ENCODE data around the gene OVCH2.

OVCH2 gene

DNA sequence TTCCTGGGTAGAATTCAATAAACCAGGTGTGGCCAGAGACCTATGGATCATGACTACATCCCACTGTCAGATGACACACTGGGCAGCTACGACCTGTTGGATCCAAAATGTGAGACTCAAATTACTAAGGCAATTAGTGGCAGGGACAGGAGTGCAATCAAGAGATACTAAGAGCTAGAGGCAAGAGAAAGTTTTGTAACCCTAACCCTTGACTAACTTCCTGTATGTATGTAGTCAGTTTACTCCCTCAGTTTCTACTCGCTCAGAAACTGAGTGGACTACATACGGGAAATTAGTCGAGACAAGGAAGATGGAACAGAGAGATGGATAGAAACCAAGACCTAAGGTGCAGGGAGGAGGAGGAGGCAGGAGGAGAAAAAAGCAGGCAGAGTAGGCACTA, 35.6 kb downstream of the OVCH2 start:
- H4K8ac ChIP-seq (ENCODE audit: low read depth, low read length) = no peak overlapping the region
- H3K4me3 ChIP-seq (ENCODE audit: low read length) = no peak overlapping the region
- peaks cover 1% of the 10 kb centered on the region for H3K36me3 ChIP-seq (ENCODE audit: control insufficient read depth, insufficient read depth, low read length)
- H3K27ac ChIP-seq (ENCODE audit: low read depth, low read length) = no peak overlapping the region
- no peak overlapping the region for H3K23ac ChIP-seq (ENCODE audit: low read length)
- no peak overlapping the region for H2AK5ac ChIP-seq (ENCODE audit: low read length)
- H3K18ac ChIP-seq (ENCODE audit: low read length) = no peak overlapping the region
- H3K79me1 ChIP-seq (ENCODE audit: low read length) = peaks cover 2% of the 10 kb centered on the region
- no peak overlapping the region for H3K4ac ChIP-seq (ENCODE audit: low read depth, low read length)
- no peak overlapping the region for H2BK5ac ChIP-seq (ENCODE audit: low read length)
- no peak for DNase-seq
- no peak overlapping the region for H3K9ac ChIP-seq (ENCODE audit: low read length)
- H3K79me2 ChIP-seq (ENCODE audit: control insufficient read depth, insufficient read depth, low read length) = no peaks in the 10 kb centered on the region
- H3K27me3 ChIP-seq (ENCODE audit: insufficient read depth, low read length, poor library complexity) = no peaks in the 10 kb centered on the region
- H3K4me1 ChIP-seq (ENCODE audit: control insufficient read depth, low read depth, low read length) = peaks cover 14% of the 10 kb centered on the region
- WGBS (ENCODE audit: extremely low coverage, insufficient coverage, low lambda C conversion rate) = no CpG with 5 or more reads among the region's 4 CpGs
- H2BK120ac ChIP-seq (ENCODE audit: low read depth, low read length) = no peak overlapping the region
- no peak overlapping the region for H3K4me2 ChIP-seq (ENCODE audit: low read length)
- peak overlapping the region; percentile 19 for H3K56ac ChIP-seq (ENCODE audit: low read length)
- H2BK15ac ChIP-seq (replicated peaks; ENCODE audit: low read depth) = no peak overlapping the region
- H4K5ac ChIP-seq (ENCODE audit: low read length) = no peak overlapping the region

DNA sequence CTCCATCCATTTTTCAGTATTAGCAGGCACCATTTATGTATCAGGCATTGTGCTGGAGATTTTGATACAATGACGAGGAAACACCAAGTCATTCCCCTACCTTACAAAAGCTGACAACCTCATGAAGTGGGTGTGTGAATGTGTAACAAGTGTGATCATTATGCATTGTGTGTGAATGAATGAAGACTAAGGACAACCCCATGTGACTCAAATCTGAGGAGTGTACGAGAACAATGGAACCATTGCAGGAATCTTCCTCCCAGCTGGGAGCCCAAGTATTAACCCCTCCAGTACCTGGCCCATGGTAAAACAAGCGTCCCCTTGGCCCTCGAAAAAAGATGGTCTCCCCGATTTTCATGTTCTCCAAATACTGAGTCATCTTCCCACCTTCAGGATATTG, 37.4 kb downstream of the OVCH2 start:
- Histone ChIP-seq H3K36me3 (ENCODE audit: control insufficient read depth, insufficient read depth, low read length) (peaks cover 9% of the 10 kb centered on the region), H3K4me1 (ENCODE audit: control insufficient read depth, low read depth, low read length) (peaks cover 11% of the 10 kb centered on the region)

DNA sequence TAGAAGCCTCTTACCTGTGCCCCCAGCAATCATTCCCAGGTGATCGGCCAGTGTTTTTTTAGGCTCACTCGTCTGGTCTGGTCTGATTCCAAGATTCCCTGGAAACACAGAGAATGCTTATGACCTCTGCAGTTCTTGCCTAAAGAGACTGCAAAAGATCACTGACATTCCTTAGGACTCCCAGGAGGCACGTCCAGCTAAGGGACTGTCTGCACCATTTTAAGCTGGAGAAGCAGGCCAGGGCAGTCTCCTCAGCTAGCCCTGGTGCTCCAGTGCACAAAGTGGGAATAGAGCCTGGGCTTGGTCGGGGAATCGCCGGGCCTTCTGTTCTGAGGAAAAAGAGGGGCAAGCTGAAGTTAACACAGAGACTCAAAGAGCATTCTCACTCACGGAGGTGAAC, 37.8 kb downstream of the OVCH2 start:
- no peak overlapping the region for H4K8ac ChIP-seq (ENCODE audit: low read depth, low read length)
- H3K4me3 ChIP-seq (ENCODE audit: low read length) = no peak overlapping the region
- H3K27ac ChIP-seq (ENCODE audit: low read depth, low read length) = no peak overlapping the region
- no peak overlapping the region for H2BK120ac ChIP-seq (ENCODE audit: low read depth, low read length)
- H3K79me1 ChIP-seq (ENCODE audit: low read length) = peaks cover 2% of the 10 kb centered on the region
- no peak overlapping the region for H3K4me2 ChIP-seq (ENCODE audit: low read length)
- H3K27me3 ChIP-seq (ENCODE audit: insufficient read depth, low read length, poor library complexity) = no peaks in the 10 kb centered on the region
- H3K36me3 ChIP-seq (ENCODE audit: control insufficient read depth, insufficient read depth, low read length) = peaks cover 9% of the 10 kb centered on the region
- no CpG with 5 or more reads among the region's 7 CpGs for WGBS (ENCODE audit: extremely low coverage, insufficient coverage, low lambda C conversion rate)
- H3K9ac ChIP-seq (ENCODE audit: low read length) = no peak overlapping the region
- no peak overlapping the region for H3K56ac ChIP-seq (ENCODE audit: low read length)
- H2AK5ac ChIP-seq (ENCODE audit: low read length) = no peak overlapping the region
- H3K79me2 ChIP-seq (ENCODE audit: control insufficient read depth, insufficient read depth, low read length) = no peaks in the 10 kb centered on the region
- H3K18ac ChIP-seq (ENCODE audit: low read length) = no peak overlapping the region
- no peak for DNase-seq
- peak overlapping the region; percentile 20 for H2BK5ac ChIP-seq (ENCODE audit: low read length)
- no peak overlapping the region for H4K5ac ChIP-seq (ENCODE audit: low read length)
- H3K23ac ChIP-seq (ENCODE audit: low read length) = no peak overlapping the region
- peaks cover 11% of the 10 kb centered on the region for H3K4me1 ChIP-seq (ENCODE audit: control insufficient read depth, low read depth, low read length)
- no peak overlapping the region for H2BK15ac ChIP-seq (replicated peaks; ENCODE audit: low read depth)
- H3K4ac ChIP-seq (ENCODE audit: low read depth, low read length) = no peak overlapping the region

More for the DNA sequence above, 37.4 kb downstream of the OVCH2 start:
- H3K79me1 ChIP-seq (ENCODE audit: low read length) = peaks cover 2% of the 10 kb centered on the region
- no peak overlapping the region for H3K56ac ChIP-seq (ENCODE audit: low read length)
- H3K27ac ChIP-seq (ENCODE audit: low read depth, low read length) = peak overlapping the region; percentile 7
- WGBS (ENCODE audit: extremely low coverage, insufficient coverage, low lambda C conversion rate) = no CpG with 5 or more reads among the region's 5 CpGs
- no peaks in the 10 kb centered on the region for H3K27me3 ChIP-seq (ENCODE audit: insufficient read depth, low read length, poor library complexity)
- no peak overlapping the region for H2AK5ac ChIP-seq (ENCODE audit: low read length)
- no peak overlapping the region for H3K4me3 ChIP-seq (ENCODE audit: low read length)
- no peak overlapping the region for H3K18ac ChIP-seq (ENCODE audit: low read length)
- no peak overlapping the region for H4K5ac ChIP-seq (ENCODE audit: low read length)
- H3K79me2 ChIP-seq (ENCODE audit: control insufficient read depth, insufficient read depth, low read length) = no peaks in the 10 kb centered on the region
- DNase-seq = peak; percentile 59
- H4K8ac ChIP-seq (ENCODE audit: low read depth, low read length) = no peak overlapping the region
- no peak overlapping the region for H3K23ac ChIP-seq (ENCODE audit: low read length)
- no peak overlapping the region for H2BK15ac ChIP-seq (replicated peaks; ENCODE audit: low read depth)
- no peak overlapping the region for H3K9ac ChIP-seq (ENCODE audit: low read length)
- H2BK5ac ChIP-seq (ENCODE audit: low read length) = peak overlapping the region; percentile 20
- no peak overlapping the region for H3K4me2 ChIP-seq (ENCODE audit: low read length)
- no peak overlapping the region for H3K4ac ChIP-seq (ENCODE audit: low read depth, low read length)
- no peak overlapping the region for H2BK120ac ChIP-seq (ENCODE audit: low read depth, low read length)

DNA sequence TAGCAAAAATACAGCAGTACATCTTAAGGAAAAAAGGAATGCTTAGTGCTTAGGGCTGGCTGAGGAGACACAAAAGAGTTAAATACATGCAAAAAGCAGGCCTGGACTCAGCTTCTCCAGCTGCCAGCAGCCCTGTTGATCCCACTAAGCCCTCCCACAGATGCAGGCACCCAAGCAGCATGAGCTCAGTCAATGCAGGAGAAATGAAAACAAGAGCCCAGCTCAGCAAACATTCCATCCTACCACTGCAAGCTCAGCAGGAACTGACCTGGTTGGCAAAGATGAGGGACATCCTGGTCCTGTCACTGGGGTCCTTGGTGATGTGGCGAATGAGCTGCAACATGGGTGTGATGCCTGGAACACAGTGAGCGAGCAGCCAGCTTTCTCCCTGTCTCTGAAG, 38.8 kb downstream of the OVCH2 start:
- Histone ChIP-seq H2BK120ac (ENCODE audit: low read depth, low read length) (no peak overlapping the region), H3K79me1 (ENCODE audit: low read length) (no peaks in the 10 kb centered on the region), H3K23ac (ENCODE audit: low read length) (no peak overlapping the region), H2AK5ac (ENCODE audit: low read length) (no peak overlapping the region), H3K4me2 (ENCODE audit: low read length) (no peak overlapping the region), H2BK15ac (replicated peaks; ENCODE audit: low read depth) (no peak overlapping the region), H3K27ac (ENCODE audit: low read depth, low read length) (no peak overlapping the region), H4K5ac (ENCODE audit: low read length) (no peak overlapping the region), H3K4me1 (ENCODE audit: control insufficient read depth, low read depth, low read length) (peaks cover 5% of the 10 kb centered on the region), H4K8ac (ENCODE audit: low read depth, low read length) (no peak overlapping the region), H3K79me2 (ENCODE audit: control insufficient read depth, insufficient read depth, low read length) (no peaks in the 10 kb centered on the region), H2BK5ac (ENCODE audit: low read length) (no peak overlapping the region), H3K18ac (ENCODE audit: low read length) (no peak overlapping the region), H3K36me3 (ENCODE audit: control insufficient read depth, insufficient read depth, low read length) (peaks cover 9% of the 10 kb centered on the region), H3K4me3 (ENCODE audit: low read length) (no peak overlapping the region), H3K56ac (ENCODE audit: low read length) (no peak overlapping the region), H3K4ac (ENCODE audit: low read depth, low read length) (no peak overlapping the region), H3K9ac (ENCODE audit: low read length) (no peak overlapping the region), H3K27me3 (ENCODE audit: insufficient read depth, low read length, poor library complexity) (no peaks in the 10 kb centered on the region)
- no peak for DNase-seq
- no CpG with 5 or more reads among the region's 2 CpGs for WGBS (ENCODE audit: extremely low coverage, insufficient coverage, low lambda C conversion rate)

DNA sequence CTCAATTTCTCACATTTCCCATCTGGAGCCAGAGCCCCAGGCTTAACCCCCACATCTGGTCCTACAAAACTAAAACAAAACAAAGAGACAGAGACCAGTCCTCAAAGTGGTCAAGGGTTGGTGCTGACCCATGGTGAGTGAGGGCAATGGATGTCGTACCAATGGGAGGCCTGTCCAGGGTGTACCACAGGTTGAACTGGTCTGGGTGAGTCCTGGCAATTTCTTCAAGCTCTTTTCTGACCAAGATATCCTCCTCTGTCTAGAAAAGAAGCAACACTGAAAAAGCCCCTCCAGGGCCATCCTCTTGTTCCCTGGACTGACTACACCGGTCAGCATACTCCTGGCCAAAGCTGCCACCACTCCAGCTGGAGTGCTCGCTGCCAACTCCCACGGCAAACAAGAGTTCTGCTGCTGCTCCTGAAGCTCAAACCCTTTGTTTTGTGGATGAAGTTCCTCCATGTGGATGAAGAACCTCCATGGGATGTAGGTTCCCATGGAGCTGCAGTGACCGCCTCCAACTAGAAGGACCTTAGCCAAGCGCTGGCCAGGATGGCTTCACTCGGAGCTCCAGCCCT, 39.9 kb downstream of the OVCH2 start:
- H3K23ac ChIP-seq (ENCODE audit: low read length) = no peak overlapping the region
- H3K79me2 ChIP-seq (ENCODE audit: control insufficient read depth, insufficient read depth, low read length) = no peaks in the 10 kb centered on the region
- no peak overlapping the region for H4K8ac ChIP-seq (ENCODE audit: low read depth, low read length)
- no peak overlapping the region for H3K4me2 ChIP-seq (ENCODE audit: low read length)
- no peak overlapping the region for H3K9ac ChIP-seq (ENCODE audit: low read length)
- no CpG with 5 or more reads among the region's 7 CpGs for WGBS (ENCODE audit: extremely low coverage, insufficient coverage, low lambda C conversion rate)
- H3K27ac ChIP-seq (ENCODE audit: low read depth, low read length) = no peak overlapping the region
- H3K36me3 ChIP-seq (ENCODE audit: control insufficient read depth, insufficient read depth, low read length) = peaks cover 9% of the 10 kb centered on the region
- H2BK5ac ChIP-seq (ENCODE audit: low read length) = no peak overlapping the region
- H3K56ac ChIP-seq (ENCODE audit: low read length) = no peak overlapping the region
- DNase-seq = no peak
- H2BK120ac ChIP-seq (ENCODE audit: low read depth, low read length) = no peak overlapping the region
- no peak overlapping the region for H4K5ac ChIP-seq (ENCODE audit: low read length)
- peaks cover 5% of the 10 kb centered on the region for H3K4me1 ChIP-seq (ENCODE audit: control insufficient read depth, low read depth, low read length)
- H2AK5ac ChIP-seq (ENCODE audit: low read length) = no peak overlapping the region
- no peak overlapping the region for H3K18ac ChIP-seq (ENCODE audit: low read length)
- no peak overlapping the region for H3K4me3 ChIP-seq (ENCODE audit: low read length)
- H3K4ac ChIP-seq (ENCODE audit: low read depth, low read length) = no peak overlapping the region
- H3K27me3 ChIP-seq (ENCODE audit: insufficient read depth, low read length, poor library complexity) = no peaks in the 10 kb centered on the region
- H2BK15ac ChIP-seq (replicated peaks; ENCODE audit: low read depth) = no peak overlapping the region
- H3K79me1 ChIP-seq (ENCODE audit: low read length) = no peaks in the 10 kb centered on the region

All from mesendoderm (in vitro differentiated cells).